SKM-1 treated with dmso at 0.1 percent for 144 hours (cell line): Measurements from ENCODE around the gene PRSS1.
"Not testable (repeated sequence)": the region's sequence is repeated elsewhere in the genome, so short reads cannot be mapped to it uniquely, and the experiment has no call there.

Experiments
- DNase-seq: peaks from one replicate; lab custom pipeline; 2025; ENCODE audit not compliant: unreplicated experiment; lab: John Stamatoyannopoulos, UW

Gene PRSS1

GRCh38 chr7:142772673-142773072 is 23.4 kb downstream of the PRSS1 start:
- DNase-seq = no peak

- DNase-seq = no peak
Measured at GRCh38 chr7:142773230-142773629, 24.0 kb downstream of the PRSS1 start.

GRCh38 chr7:142773937-142774744 is 24.9 kb downstream of the PRSS1 start:
- no peak for DNase-seq

- no peak for DNase-seq
Measured at GRCh38 chr7:142774826-142775225, 25.6 kb downstream of the PRSS1 start.

GRCh38 chr7:142775351-142776115 is 26.3 kb downstream of the PRSS1 start:
- not testable (repeated sequence) for DNase-seq

- no peak for DNase-seq
Measured at GRCh38 chr7:142776206-142776844, 27.1 kb downstream of the PRSS1 start.

- not testable (repeated sequence) for DNase-seq
Measured at GRCh38 chr7:142776845-142777225, 27.6 kb downstream of the PRSS1 start.

GRCh38 chr7:142777318-142777717 is 28.0 kb downstream of the PRSS1 start:
- no peak for DNase-seq

GRCh38 chr7:142782922-142783900 is 33.9 kb downstream of the PRSS1 start:
- DNase-seq = peak; percentile 83

GRCh38 chr7:142784096-142784495 is 34.8 kb downstream of the PRSS1 start:
- DNase-seq = no peak

- DNase-seq = no peak
Measured at GRCh38 chr7:142784716-142785115, 35.4 kb downstream of the PRSS1 start.

- DNase-seq = no peak
Measured at GRCh38 chr7:142785841-142786250, 36.6 kb downstream of the PRSS1 start.

GRCh38 chr7:142787034-142787768 is 37.9 kb downstream of the PRSS1 start:
- DNase-seq = peak; percentile 54

- no peak for DNase-seq
Measured at GRCh38 chr7:142787783-142788182, 38.5 kb downstream of the PRSS1 start.

GRCh38 chr7:142788303-142789289 is 39.3 kb downstream of the PRSS1 start:
- DNase-seq = no peak

GRCh38 chr7:142789441-142789840 is 40.2 kb downstream of the PRSS1 start:
- no peak for DNase-seq

- no peak for DNase-seq
Measured at GRCh38 chr7:142790056-142790455, 40.8 kb downstream of the PRSS1 start.

GRCh38 chr7:142790555-142790954 is 41.3 kb downstream of the PRSS1 start:
- no peak for DNase-seq

- DNase-seq = no peak
Measured at GRCh38 chr7:142791502-142791901, 42.2 kb downstream of the PRSS1 start.
